Fibroblast of skin of left quadriceps (primary cell): ENCODE results near the gene C1QTNF12.

ENCODE experiments used
- DNase-seq, 2 experiments: peaks; one replicate each; pipeline ENCODE4 v3.0.0-alpha.2; 2013; ENCODE audit warnings: low read depth in 2 of 2

C1QTNF12 gene, protein sequence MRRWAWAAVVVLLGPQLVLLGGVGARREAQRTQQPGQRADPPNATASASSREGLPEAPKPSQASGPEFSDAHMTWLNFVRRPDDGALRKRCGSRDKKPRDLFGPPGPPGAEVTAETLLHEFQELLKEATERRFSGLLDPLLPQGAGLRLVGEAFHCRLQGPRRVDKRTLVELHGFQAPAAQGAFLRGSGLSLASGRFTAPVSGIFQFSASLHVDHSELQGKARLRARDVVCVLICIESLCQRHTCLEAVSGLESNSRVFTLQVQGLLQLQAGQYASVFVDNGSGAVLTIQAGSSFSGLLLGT

DNA sequence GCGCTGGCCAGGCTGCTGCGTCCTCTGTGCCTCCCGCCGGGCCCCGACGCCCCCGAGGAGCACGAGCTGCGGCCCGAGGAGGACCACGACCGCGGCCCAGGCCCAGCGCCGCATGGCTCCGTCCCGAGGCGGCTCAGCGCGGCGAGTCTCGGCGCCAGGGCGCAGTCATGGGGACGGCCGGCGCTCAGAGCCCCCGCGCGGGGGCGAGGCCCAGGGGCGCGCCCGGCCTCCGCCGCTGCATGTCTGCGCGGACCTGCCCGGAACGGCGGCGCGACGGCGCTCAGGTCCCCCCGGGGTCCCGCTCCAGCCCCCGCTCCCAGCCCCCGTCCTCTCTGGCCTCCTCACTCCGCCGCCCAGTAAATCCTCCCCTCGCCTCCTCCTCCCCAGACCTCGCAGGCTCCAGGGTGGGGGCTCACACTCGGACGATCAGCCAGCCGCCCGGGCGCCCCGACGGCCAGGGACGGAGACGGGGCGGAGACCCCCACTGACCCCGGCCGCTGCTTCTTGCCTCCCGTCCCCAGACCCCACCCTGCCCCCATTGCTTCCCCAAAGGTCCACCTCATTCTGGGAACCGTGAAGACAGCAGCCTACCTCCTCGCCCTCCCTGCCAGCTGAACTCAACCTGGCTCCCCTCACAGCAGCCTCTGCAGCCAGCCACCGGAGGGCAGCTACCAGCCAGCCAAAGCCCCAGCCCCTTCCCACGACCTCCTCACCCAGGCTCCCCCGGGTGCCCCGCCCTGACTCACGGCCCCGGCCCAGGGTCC lies at the start of gene C1QTNF12:
C1QTNF12 (minus strand) TSS at position 146 of the 764 bp plus-strand sequence; CDS start at position 114, 32 bp downstream.
- DNase-seq, result no peak

DNA sequence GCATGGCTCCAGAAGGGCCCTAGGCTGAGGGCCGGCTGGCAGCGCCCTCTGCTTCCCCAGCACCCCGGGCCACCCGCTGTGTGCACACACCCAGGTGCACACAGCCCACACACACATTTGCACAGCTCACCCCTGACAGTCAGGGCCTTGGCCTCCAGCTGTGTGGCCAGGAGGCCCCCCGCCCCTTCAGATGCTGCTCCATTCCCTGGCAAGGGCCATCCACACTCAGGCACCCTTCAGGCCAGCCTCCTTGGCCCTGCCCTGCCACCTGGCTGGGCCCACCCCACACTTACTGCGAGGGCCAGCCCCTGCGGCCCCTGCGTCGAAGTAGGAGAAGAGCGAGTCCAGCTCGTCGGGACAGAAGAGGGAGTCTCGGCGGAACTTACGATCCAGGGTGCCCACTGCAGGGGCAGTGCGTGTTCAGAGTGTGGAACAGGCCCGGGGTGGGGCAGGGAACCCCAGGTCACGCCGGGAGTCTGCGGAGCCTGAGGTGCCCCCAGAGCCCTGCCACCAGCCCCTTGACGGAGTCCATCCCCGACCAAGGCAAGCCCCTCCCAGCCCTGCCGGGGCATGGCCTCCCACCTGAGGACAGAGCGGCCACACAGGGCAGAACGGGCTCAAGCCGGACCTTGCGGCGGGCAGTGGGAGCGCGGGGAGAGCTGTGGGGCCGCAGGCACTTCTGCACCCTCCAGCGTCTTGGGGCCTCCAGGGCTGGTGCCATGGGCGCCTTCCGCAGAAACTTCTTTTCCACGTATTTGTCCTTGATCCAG lies 48.8 kb upstream of the C1QTNF12 start:
- DNase-seq, result no peak

DNA sequence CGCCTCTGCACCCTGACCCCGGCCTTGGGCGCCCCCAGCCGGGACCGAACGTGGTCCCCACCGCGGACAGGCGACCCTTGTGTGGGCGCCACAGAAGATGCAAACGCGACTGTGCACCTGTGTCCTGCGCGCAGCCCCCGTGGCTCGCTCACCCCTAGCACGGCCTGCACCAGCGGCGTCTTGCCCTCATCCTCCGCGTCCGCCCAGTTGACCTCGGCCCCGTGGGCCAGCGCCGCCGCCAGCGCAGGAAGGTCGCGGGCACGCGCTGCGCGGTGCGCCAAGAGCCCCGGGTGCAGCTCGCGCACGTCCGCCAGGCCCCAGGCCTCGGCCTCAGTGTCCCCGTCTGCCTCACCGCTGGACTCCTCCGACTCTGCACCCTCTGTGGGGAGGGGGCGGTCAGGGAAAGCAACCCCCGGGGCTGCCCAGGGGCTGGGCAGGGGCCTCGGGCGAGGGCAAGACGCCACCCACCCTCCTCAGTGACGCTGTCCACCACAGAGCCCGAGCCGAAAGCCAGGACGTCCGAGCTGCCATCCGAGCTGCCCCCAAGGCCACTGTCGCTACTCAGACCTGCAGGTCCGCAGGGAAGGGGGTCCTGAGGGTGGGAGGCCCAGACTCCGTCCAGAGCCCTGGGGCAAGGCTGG lies 47.8 kb upstream of the C1QTNF12 start:
- DNase-seq, result no peak

DNA sequence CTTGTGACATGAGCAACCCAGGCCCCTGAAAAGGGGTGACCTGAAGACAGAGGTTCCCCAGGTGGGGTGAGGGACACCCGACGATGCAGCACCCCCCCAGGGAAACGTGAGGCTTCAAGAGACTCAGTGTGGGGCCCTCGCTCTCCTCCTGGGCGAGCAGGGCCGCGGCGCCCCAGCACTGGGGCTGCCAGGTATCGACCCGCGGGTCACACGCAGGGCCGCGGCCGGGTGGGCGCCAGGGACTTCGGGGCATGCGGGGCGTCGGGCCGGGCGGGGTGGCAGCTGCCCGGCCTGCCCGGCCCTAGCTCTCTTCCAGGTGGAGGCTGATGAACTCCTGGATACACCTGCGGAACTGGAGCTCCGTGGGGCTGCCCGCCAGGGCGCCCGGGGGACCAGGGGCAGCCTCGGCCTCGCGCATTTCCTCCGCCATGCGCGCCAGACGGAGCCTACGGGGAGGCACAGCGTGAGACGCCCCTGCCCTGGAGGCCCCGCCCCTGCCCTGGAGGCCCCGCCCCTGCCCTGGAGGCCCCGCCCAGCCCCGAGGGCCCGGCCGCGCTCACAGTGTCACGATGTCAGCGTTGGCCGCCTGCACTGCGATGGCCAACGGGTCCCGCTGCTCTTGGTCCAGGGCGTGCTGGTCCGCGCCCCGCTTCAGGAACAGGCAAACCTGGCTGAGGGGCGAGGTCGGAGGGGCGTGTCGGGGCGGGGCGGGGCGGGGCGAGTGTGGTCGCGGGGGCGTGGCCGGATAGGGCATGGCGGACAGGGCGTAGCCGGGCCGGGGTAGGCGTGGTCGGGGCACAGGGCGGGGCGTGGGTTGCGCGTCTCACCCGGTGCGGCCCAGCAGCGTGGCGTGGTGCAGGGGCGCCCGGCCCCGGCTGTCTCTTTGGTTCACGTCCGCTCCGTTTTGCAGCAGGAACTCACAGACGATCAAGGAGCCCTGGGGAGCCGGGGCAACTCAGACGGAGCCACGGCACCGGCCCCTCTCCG lies 47.0 kb upstream of the C1QTNF12 start:
- no peak for DNase-seq

DNA sequence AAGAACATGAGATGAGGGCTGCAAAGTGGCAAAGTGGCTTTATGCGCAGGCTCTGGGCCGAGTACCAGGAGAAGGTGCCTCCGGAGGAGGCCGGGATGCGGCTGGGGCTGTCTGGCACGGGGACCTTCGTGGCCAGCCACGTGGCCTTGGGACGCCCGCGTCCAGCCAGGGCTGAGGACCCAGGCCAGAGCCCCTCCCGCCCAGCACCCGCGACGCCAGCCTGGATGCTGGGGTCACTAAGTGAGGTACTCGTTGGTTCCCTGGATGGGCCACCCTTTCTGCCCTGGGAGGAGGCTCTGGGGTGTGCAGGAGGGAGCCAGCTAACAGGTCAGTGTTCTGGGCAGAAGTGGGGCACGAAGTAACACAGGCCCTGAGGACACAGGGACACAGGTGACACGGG lies 46.3 kb upstream of the C1QTNF12 start:
- DNase-seq, result no peak

DNA sequence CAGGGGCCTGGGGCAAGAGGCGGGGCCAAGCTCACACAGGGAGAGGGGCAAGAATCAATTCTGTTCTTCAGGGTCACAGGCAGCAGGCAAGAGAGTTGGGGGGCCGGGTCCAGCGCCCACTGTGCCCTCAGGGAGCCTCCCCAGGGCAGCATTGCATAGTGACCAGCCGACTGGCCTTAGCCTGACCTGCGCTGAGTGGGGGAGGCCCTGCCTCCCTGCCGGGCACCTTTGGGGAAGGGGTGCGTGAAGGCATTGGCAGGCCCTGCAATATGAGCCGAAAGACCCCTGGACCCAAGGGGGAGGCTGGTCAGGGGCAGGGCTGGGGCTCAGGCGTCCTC lies 45.9 kb upstream of the C1QTNF12 start:
- DNase-seq, result no peak

DNA sequence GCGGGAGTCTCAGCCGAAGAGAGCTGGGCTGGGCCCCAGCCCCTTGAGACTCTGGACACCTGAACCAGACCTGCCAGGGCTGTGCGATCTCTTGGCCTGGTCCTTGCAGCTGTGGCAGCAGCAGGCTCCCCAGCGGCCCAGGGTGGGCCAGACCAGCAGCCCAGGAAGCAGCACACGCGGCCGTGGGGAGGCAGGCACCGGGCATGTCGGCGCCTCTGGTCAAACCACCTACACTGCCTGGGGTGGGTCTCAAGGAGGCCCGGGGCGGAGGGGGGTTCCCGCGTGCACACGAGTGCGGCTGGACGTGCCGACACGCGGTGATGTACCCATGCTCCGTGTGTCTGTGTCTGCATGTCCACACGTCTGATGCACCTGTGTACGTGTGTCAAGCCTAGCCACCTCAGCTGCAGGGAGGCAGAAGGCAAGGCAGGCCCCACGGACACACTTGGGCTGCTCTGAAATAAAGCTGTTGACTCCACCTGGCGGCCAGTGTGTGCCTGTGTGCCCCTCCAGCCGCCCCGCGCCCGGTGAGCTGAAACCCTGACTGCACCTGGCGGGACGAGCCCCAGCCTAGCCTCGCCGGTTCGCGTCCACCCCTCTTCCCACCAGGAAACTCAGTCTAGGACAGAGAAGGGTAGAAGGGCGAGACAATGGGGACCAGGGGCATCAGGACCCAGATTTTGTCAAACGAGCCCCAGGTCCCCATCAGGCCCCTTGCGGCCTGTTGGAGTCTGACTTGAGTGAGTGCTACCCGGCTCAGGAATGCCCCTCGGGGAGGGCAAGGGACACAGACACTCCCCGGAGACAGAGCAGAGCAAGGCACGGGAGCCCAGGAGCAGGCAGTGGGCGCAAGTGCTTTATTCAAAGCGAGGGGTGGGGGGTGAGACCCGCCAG lies 45.3 kb upstream of the C1QTNF12 start:
- no peak for DNase-seq

DNA sequence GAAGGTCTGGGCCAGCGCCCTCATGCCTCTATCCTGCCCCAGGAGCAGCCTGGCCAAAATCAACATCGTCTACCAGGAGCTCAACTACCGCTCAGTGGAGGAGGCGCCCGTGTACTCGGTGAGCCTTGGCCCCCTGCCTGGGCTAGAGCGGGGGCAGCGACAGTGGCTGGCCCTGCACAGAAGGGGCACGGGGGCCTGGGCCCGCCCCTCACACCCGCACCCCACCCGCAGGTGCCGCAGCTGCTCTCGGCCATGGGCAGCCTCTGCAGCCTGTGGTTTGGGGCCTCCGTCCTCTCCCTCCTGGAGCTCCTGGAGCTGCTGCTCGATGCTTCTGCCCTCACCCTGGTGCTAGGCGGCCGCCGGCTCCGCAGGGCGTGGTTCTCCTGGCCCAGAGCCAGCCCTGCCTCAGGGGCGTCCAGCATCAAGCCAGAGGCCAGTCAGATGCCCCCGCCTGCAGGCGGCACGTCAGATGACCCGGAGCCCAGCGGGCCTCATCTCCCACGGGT lies 44.6 kb upstream of the C1QTNF12 start:
- no peak for DNase-seq

DNA sequence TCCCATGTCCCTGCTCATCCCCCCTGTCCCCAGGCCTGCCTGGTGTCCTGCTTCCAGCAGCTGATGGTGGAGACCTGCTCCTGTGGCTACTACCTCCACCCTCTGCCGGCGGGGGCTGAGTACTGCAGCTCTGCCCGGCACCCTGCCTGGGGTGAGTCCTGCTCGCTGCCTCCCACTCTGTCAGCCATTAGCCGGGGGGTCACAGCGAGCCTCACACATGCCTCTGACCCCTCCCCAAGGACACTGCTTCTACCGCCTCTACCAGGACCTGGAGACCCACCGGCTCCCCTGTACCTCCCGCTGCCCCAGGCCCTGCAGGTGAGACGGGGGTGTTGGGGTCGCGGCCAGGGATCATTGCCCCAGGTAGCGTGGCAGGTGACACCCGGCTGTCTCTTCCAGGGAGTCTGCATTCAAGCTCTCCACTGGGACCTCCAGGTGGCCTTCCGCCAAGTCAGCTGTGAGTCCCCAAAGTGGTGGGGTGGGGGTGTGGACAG lies 43.8 kb upstream of the C1QTNF12 start:
- DNase-seq, result no peak

DNA sequence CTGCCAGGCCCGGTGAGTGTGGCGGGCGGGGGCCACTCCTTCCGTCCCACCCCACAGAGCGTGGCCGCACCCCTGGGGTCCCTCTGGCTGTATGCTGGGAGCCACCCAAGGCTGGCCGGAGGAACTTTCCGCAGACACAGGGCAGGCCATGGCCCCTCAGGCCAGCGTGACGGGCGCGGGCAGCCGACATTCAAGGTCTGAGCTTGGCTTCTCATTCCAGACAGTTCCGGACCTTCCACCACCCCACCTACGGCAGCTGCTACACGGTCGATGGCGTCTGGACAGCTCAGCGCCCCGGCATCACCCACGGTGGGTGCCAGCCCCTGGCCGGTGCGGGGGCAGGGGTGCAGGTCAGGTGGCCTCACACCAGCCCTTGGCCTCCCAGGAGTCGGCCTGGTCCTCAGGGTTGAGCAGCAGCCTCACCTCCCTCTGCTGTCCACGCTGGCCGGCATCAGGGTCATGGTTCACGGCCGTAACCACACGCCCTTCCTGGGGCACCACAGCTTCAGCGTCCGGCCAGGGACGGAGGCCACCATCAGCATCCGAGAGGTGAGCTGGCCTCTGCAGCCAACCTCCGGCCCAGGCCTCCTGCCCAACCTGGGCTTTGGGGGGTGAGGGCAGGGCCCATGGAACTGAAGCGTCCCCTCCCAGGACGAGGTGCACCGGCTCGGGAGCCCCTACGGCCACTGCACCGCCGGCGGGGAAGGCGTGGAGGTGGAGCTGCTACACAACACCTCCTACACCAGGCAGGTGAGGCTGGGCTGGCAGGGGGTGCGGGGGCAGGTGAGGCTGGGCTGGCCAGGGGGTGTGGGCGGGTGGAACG lies 41.0 kb upstream of the C1QTNF12 start:
- DNase-seq, result no peak

DNA sequence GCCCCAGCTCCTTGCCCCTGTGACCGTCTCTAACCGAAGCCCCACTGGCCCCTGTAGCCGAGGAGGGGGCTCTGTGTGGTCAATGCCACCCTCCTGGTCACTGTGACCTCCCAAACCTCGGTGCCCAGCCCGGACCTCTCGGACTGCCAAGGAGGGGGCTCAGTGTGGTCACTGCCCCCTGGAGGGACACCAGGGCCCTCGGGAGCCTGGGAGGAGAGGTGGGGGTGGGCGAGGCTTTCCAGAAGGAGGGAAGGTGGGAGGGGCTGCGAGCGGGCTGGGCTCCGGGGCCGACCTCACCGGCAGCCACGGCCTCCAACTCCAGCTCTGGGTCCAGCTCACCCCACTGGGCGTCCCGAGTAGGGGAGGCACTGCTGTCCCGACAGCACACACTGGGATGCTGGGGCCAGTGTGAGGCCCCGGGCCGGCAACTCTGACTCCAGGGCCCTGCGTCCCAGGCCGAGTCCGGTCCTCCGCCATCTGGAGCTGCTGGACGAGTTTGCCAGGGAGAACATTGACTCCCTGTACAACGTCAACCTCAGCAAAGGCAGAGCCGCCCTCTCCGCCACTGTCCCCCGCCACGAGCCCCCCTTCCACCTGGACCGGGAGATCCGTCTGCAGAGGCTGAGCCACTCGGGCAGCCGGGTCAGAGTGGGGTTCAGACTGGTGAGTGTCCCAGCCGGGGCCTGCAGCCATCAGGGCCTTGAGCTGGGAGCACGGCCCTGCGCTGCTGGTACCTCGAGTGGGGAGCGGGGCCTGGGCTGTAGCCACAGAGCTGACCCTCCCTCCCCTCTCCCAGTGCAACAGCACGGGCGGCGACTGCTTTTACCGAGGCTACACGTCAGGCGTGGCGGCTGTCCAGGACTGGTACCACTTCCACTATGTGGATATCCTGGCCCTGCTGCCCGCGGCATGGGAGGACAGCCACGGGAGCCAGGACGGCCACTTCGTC lies 40.1 kb upstream of the C1QTNF12 start:
- no peak for DNase-seq

DNA sequence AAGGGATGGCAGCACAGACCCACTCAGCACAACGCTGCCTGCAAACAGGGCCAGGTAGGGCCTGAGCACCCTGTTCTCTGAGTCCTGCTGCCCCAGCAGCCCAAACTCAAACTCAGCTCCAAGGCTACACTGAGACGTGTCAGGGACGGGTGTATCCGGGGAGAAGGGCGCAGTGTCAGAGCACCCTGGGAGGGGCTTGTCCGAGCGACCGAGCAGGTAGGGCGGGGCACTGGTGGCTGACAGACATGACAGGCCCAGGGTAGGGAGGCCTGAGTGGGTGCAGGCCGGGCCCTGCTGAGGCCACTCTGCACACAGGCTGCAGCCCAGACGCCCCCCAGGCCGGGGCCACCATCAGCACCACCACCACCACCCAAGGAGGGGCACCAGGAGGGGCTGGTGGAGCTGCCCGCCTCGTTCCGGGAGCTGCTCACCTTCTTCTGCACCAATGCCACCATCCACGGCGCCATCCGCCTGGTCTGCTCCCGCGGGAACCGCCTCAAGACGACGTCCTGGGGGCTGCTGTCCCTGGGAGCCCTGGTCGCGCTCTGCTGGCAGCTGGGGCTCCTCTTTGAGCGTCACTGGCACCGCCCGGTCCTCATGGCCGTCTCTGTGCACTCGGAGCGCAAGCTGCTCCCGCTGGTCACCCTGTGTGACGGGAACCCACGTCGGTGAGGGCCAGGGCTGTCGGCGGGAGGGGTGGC lies 39.2 kb upstream of the C1QTNF12 start:
- DNase-seq, result no peak

DNA sequence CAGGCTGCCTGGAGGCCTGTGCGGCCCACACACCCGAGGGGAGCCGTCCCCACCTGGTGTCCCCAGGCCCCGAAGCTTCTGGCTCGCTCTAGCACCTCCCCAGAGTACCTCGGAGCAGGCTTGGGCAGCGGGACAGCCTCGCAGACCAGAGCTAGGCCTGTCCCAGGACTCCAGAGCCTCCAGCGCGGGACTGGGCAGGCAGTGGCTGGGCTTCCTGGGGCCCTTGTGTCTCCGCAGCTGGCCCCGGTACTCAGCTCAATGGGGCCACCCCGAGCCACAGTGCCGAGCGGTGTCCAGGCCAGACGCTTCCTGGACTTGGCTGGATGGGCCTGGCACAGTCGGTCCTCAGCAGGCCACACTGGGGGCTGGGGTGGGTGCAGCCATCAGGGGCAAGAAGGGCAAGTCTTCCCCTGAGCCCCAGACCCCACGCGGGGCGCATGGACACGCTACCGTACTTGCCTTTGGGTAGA lies 38.6 kb upstream of the C1QTNF12 start:
- DNase-seq, result no peak

DNA sequence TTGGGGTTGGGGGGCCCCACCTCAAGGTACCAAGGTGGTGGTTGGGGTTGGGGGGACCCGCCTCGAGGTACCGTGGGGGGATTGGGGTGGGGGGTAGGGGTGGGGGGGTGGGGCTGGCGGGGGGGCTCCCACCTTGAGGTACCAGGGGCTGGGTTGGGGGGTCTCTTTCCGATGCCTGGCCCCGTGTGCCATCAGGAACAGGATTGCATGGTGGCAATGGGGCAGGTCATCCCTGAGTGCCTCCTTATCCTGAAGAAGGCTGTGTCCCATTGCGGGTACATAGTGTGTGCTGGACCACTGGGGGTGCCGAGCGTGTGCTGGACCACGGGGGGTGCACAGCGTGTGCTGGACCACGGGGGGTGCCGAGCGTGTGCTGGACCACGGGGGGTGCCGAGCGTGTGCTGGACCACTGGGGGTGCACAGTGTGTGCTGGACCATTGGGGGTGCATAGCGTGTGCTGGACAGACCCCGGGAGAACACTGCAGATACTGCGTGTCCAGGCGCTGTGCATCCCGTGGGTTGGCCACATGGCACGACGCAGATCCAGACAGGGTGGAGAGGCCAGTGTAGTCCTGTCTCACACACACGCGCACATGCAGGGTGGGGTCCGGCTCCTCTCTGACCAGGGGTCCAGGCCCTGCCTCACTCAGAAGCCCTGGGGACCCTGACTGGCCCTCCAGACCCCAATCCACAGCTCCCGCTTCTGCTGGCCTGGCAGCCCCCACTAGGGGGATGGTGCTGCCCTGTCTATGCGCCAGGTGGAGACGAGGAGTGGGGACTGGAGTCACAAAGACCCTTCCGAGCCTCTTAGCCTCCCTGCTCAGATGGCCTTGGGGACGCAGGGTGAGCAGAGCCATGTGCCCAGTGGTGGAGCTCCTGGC lies 37.9 kb upstream of the C1QTNF12 start:
- no peak for DNase-seq

DNA sequence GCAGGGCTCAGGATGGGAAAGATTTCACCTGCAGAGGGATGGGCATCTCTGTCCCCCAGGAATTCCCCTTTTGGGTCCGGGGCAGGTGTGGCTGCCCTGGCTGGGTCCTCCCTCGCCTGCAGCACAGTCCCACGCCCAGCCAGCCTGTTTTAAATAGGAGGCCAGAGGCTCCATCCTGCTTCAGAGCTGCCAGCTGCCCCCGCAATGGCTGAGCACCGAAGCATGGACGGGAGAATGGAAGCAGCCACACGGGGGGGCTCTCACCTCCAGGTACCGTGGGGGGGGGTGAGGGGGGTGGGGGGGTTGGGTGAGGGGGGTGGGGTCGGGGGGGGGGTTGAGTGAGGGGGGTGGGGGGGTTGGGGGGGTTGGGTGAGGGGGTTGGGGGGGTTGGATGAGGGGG lies 37.3 kb upstream of the C1QTNF12 start:
- no peak for DNase-seq

DNA sequence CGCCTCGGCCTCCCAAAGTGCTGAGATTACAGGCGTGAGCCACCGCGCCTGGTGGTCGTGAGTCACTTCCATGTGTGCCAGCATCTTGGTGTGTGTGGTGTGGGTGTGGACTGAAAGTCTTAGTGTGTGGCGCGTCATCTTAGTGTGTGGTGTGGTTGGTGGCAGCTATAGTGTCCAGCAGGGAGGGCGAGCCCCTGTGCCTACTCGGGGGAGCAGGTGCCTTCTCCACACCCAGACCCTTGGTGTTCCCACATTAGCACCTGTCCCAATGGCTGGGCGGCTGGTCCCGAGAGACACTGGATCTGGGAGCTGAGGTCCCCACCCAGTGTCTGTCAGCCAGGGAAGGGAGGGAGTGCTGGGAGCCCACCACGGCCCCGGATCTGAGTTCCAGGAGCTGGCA lies 36.5 kb upstream of the C1QTNF12 start:
- DNase-seq, result no peak
